A172 (cell line): ENCODE results near the gene CFAP97D2. TPM values are rescaled to one million over a fixed set of nuclear protein-coding genes. Genes with fewer than 3 reads are reported as not detected.
"Not testable (repeated sequence)": the region's sequence is repeated elsewhere in the genome, so short reads cannot be mapped to it uniquely, and the experiment has no call there.

Experiments used
- DNase-seq: peaks from one replicate; pipeline ENCODE4 v3.0.0-alpha.2; 2015; ENCODE audit warnings: low spot score
- total RNA-seq: library from RNA; depleted of rRNA; stranded (reverse); fragments of >200 nt; shearing (Covaris generic); gene quantifications from 2 replicates; pipeline ENCODE4 v1.2.3, GENCODE V29; 2014

Gene CFAP97D2
- total RNA-seq, 1 experiment from 2014 or later: not detected

- peak; percentile 90 for DNase-seq
These were observed 55.8 kb downstream of the CFAP97D2 start, which contains the start of gene CDC16 for GRCh38 chr13:114234645-114235421. Gene CDC16 (plus strand): TSS chr13:114234897. CDS start chr13:114235085, 188 bp downstream.

GRCh38 chr13:114235697-114236096, 56.6 kb downstream of the CFAP97D2 start:
- no peak for DNase-seq

GRCh38 chr13:114236227-114236626, 57.2 kb downstream of the CFAP97D2 start:
- DNase-seq: no peak

GRCh38 chr13:114237415-114238112, 58.5 kb downstream of the CFAP97D2 start:
- DNase-seq: no peak

GRCh38 chr13:114241918-114242317, 62.9 kb downstream of the CFAP97D2 start:
- no peak for DNase-seq

GRCh38 chr13:114243971-114244370, 64.9 kb downstream of the CFAP97D2 start:
- DNase-seq: no peak

- no peak for DNase-seq
These were observed 65.6 kb downstream of the CFAP97D2 start for GRCh38 chr13:114244637-114245036.

- DNase-seq: peak; percentile 21
These were observed 69.0 kb downstream of the CFAP97D2 start for GRCh38 chr13:114248011-114248410.

GRCh38 chr13:114249077-114249476, 70.0 kb downstream of the CFAP97D2 start:
- DNase-seq: no peak

GRCh38 chr13:114251639-114252440, 72.8 kb downstream of the CFAP97D2 start:
- not testable (repeated sequence) for DNase-seq

- DNase-seq: no peak
These were observed 77.5 kb downstream of the CFAP97D2 start for GRCh38 chr13:114256547-114256946.

GRCh38 chr13:114257014-114257413, 78.0 kb downstream of the CFAP97D2 start:
- no peak for DNase-seq

- no peak for DNase-seq
These were observed 79.5 kb downstream of the CFAP97D2 start for GRCh38 chr13:114258589-114258988.

GRCh38 chr13:114259374-114259773, 80.3 kb downstream of the CFAP97D2 start:
- no peak for DNase-seq

- DNase-seq: no peak
These were observed 80.9 kb downstream of the CFAP97D2 start for GRCh38 chr13:114259974-114260373.

- DNase-seq: no peak
These were observed 81.8 kb downstream of the CFAP97D2 start for GRCh38 chr13:114260814-114261213.

- no peak for DNase-seq
These were observed 82.4 kb downstream of the CFAP97D2 start for GRCh38 chr13:114261328-114261965.

- no peak for DNase-seq
These were observed 84.5 kb downstream of the CFAP97D2 start for GRCh38 chr13:114263578-114263977.

- DNase-seq: not testable (repeated sequence)
These were observed 85.3 kb downstream of the CFAP97D2 start for GRCh38 chr13:114264313-114264712.

GRCh38 chr13:114264886-114265611, 86.0 kb downstream of the CFAP97D2 start:
- no peak for DNase-seq

- DNase-seq: no peak
These were observed 87.2 kb downstream of the CFAP97D2 start for GRCh38 chr13:114266241-114266640.
